ENCODE results near the gene DHRS13.
"Not testable (repeated sequence)": the region's sequence is repeated elsewhere in the genome, so short reads cannot be mapped to it uniquely, and the experiment has no call there.

Gene DHRS13

GRCh38 chr17:28935744-28936460 is 33.0 kb upstream of the DHRS13 start:
- no peak for DNase-seq

GRCh38 chr17:28934508-28934907 is 31.6 kb upstream of the DHRS13 start:
- DNase-seq = not testable (repeated sequence)

- DNase-seq = no peak
Observed at GRCh38 chr17:28929787-28930186, 26.9 kb upstream of the DHRS13 start.

- no peak for DNase-seq
Observed at GRCh38 chr17:28928061-28928460, 25.2 kb upstream of the DHRS13 start.

GRCh38 chr17:28926786-28927185 is 23.9 kb upstream of the DHRS13 start:
- no peak for DNase-seq

- DNase-seq = no peak
Observed at GRCh38 chr17:28926366-28926765, 23.5 kb upstream of the DHRS13 start.

GRCh38 chr17:28925912-28926365 is 23.1 kb upstream of the DHRS13 start:
- peak; percentile 57 for DNase-seq

GRCh38 chr17:28920201-28920600 is 17.3 kb upstream of the DHRS13 start:
- DNase-seq = no peak

GRCh38 chr17:28918295-28918694 is 15.4 kb upstream of the DHRS13 start:
- no peak for DNase-seq

GRCh38 chr17:28917465-28917864 is 14.6 kb upstream of the DHRS13 start:
- DNase-seq = no peak

GRCh38 chr17:28917029-28917428 is 14.2 kb upstream of the DHRS13 start:
- no peak for DNase-seq

GRCh38 chr17:28916302-28916934 is 13.5 kb upstream of the DHRS13 start:
- no peak for DNase-seq

GRCh38 chr17:28912938-28913333 is 10.1 kb upstream of the DHRS13 start:
- no peak for DNase-seq

- no peak for DNase-seq
Observed at GRCh38 chr17:28912281-28912937, 9.5 kb upstream of the DHRS13 start.

GRCh38 chr17:28911411-28912045 is 8.6 kb upstream of the DHRS13 start:
- no peak for DNase-seq

GRCh38 chr17:28910534-28910933 is 7.7 kb upstream of the DHRS13 start:
- no peak for DNase-seq

- DNase-seq = no peak
Observed at GRCh38 chr17:28908640-28909167, 5.8 kb upstream of the DHRS13 start.

GRCh38 chr17:28907709-28908475 is 5.0 kb upstream of the DHRS13 start:
- DNase-seq = no peak

- DNase-seq = no peak
Observed at GRCh38 chr17:28906706-28907438, 4.0 kb upstream of the DHRS13 start.

- no peak for DNase-seq
Observed at GRCh38 chr17:28906276-28906675, 3.4 kb upstream of the DHRS13 start.

GRCh38 chr17:28904800-28905199 is 1.9 kb upstream of the DHRS13 start:
- DNase-seq = no peak

GRCh38 chr17:28903546-28903841 is 615 bp upstream of the DHRS13 start:
- DNase-seq = not testable (repeated sequence)

Measured in GF-D8 (cell line).